WTC11 (cell line): ENCODE results near the gene DNAJC16. TPM values are rescaled to one million over a fixed set of nuclear protein-coding genes. Genes with fewer than 3 reads are reported as not detected.

Source experiments
- ATAC-seq: fragments of 200-7000 bp; cut with Tn5 transposase; 2 replicates; pipeline ENCODE4 v1.10.0; 2021; ENCODE audit warnings: mild to moderate bottlenecking, moderate library complexity
- CTCF ChIA-PET: fragments of 300-600 bp; sonication (Branson Sonifier 250); formaldehyde crosslinking; loops from one replicate; lab custom pipeline; 2021; ENCODE audit warnings: antibody characterized with exemption; lab: Charles Lee
- POLR2A ChIA-PET: fragments of 350-600 bp; sonication (Branson Sonifier 250); formaldehyde crosslinking; loops from one replicate; lab custom pipeline; 2021; ENCODE audit warnings: antibody characterized with exemption; lab: Charles Lee
- DNase-seq: peaks from one replicate; pipeline ENCODE4 v3.0.0; 2021; ENCODE audit warnings: low spot score
- H3K27ac Mint-ChIP-seq: 2 replicates; pipeline ENCODE4 v1.8.0; 2021; ENCODE audit warnings: mixed read lengths
- H3K27me3 Mint-ChIP-seq: 2 replicates; pipeline ENCODE4 v1.8.0; 2021; ENCODE audit warnings: low read depth, mild to moderate bottlenecking, moderate library complexity, mixed read lengths
- H3K36me3 Mint-ChIP-seq: 2 replicates; pipeline ENCODE4 v1.8.0; 2021; ENCODE audit warnings: mixed read lengths
- H3K4me1 Mint-ChIP-seq: 2 replicates; pipeline ENCODE4 v1.8.0; 2022; ENCODE audit warnings: mixed read lengths
- H3K4me3 Mint-ChIP-seq: 2 replicates; pipeline ENCODE4 v1.8.0; 2021; ENCODE audit warnings: mild to moderate bottlenecking, moderate library complexity, mixed read lengths
- H3K9me3 Mint-ChIP-seq: 2 replicates; pipeline ENCODE4 v1.8.0; 2021; ENCODE audit warnings: mixed read lengths
- ATF1 ChIP-seq: sonication (generic); formaldehyde crosslinking; IDR thresholded peaks from 2 replicates; pipeline ENCODE4 v1.8.1; 2023; ENCODE audit warnings: mild to moderate bottlenecking, moderate library complexity, missing genetic modification reagents
- CREB1 ChIP-seq: sonication (generic); formaldehyde crosslinking; IDR thresholded peaks from 2 replicates; pipeline ENCODE4 v1.8.0; 2023; ENCODE audit warnings: mild to moderate bottlenecking, missing genetic modification reagents
- ELF4 ChIP-seq: sonication (generic); formaldehyde crosslinking; IDR thresholded peaks from 2 replicates; pipeline ENCODE4 v1.8.1; 2022; ENCODE audit warnings: low read depth, mild to moderate bottlenecking, moderate library complexity, missing genetic modification reagents
- FOXP4 ChIP-seq: sonication (generic); formaldehyde crosslinking; IDR thresholded peaks from 2 replicates; pipeline ENCODE4 v1.8.0; 2022; ENCODE audit warnings: mild to moderate bottlenecking, missing genetic modification reagents
- GABPB1 ChIP-seq: sonication (generic); formaldehyde crosslinking; IDR thresholded peaks from 2 replicates; pipeline ENCODE4 v1.8.1; 2023; ENCODE audit warnings: mild to moderate bottlenecking, missing genetic modification reagents
- GRHL2 ChIP-seq: fragments of 250-450 bp; sonication (Bioruptor Pico); IDR thresholded peaks from 2 replicates; pipeline ENCODE4 v1.8.0; 2022; ENCODE audit warnings: mild to moderate bottlenecking, moderate library complexity; ENCODE audit not compliant: insufficient replicate concordance, severe bottlenecking
- JAZF1 ChIP-seq: fragments of 250-450 bp; sonication (Bioruptor Pico); IDR thresholded peaks from 2 replicates; pipeline ENCODE4 v1.9.0; 2021; ENCODE audit warnings: moderate library complexity, mild to moderate bottlenecking, inconsistent platforms
- NFE2L1 ChIP-seq: sonication (generic); formaldehyde crosslinking; IDR thresholded peaks from 2 replicates; pipeline ENCODE4 v1.8.1; 2023; ENCODE audit warnings: missing genetic modification reagents
- NFYB ChIP-seq: sonication (generic); formaldehyde crosslinking; conservative IDR thresholded peaks from 2 replicates; pipeline ENCODE4 v1.8.0; 2022; ENCODE audit warnings: low read depth, missing genetic modification reagents
- SMAD4 ChIP-seq: sonication (generic); formaldehyde crosslinking; IDR thresholded peaks from 2 replicates; pipeline ENCODE4 v1.8.0; 2022; ENCODE audit warnings: mild to moderate bottlenecking, missing genetic modification reagents
- TP53 ChIP-seq: sonication (generic); formaldehyde crosslinking; IDR thresholded peaks from 2 replicates; pipeline ENCODE4 v1.8.1; 2023; ENCODE audit warnings: mild to moderate bottlenecking, missing genetic modification reagents
- USF1 ChIP-seq: sonication (generic); formaldehyde crosslinking; IDR thresholded peaks from 2 replicates; pipeline ENCODE4 v1.8.0; 2022; ENCODE audit warnings: mild to moderate bottlenecking, missing genetic modification reagents
- ZNF317 ChIP-seq: sonication (generic); formaldehyde crosslinking; IDR thresholded peaks from 2 replicates; pipeline ENCODE4 v1.8.1; 2023; ENCODE audit warnings: low read depth, mild to moderate bottlenecking, moderate library complexity, missing genetic modification reagents, borderline replicate concordance
- ZNF423 ChIP-seq: fragments of 250-450 bp; sonication (Bioruptor Pico); IDR thresholded peaks from 2 replicates; pipeline ENCODE4 v2.1.2; 2022; ENCODE audit warnings: mild to moderate bottlenecking, moderate library complexity
- total RNA-seq: library from RNA; stranded (reverse); gene quantifications from 3 replicates; pipeline ENCODE4 v1.2.3, GENCODE V29; 2021
- TF ChIP-seq, protein P1 (sequence below): sonication (generic); formaldehyde crosslinking; IDR thresholded peaks from 2 replicates; pipeline ENCODE4 v1.8.0; 2023; ENCODE audit warnings: missing genetic modification reagents
- TF ChIP-seq, protein P2 (sequence below): sonication (generic); formaldehyde crosslinking; IDR thresholded peaks from 2 replicates; pipeline ENCODE4 v1.8.0; 2023; ENCODE audit warnings: missing genetic modification reagents, mild to moderate bottlenecking, borderline replicate concordance
- TF ChIP-seq, protein P3 (sequence below): fragments of 250-450 bp; sonication (Bioruptor Pico); IDR thresholded peaks from 2 replicates; pipeline ENCODE4 v1.8.0; 2021; ENCODE audit warnings: mild to moderate bottlenecking

DNAJC16 gene
- total RNA-seq, 1 experiment from 2014 or later = 16.4 TPM

GRCh38 chr1:15524283-15525049 lies 2.2 kb upstream of the DNAJC16 start (continued):
- peak; percentile 41; the same call in 1 of the 2 replicates for TF ChIP-seq GABPB1
- no peak for TF ChIP-seq USF1 (CRISPR knock-in tag)
- TF ChIP-seq, protein P1, sequence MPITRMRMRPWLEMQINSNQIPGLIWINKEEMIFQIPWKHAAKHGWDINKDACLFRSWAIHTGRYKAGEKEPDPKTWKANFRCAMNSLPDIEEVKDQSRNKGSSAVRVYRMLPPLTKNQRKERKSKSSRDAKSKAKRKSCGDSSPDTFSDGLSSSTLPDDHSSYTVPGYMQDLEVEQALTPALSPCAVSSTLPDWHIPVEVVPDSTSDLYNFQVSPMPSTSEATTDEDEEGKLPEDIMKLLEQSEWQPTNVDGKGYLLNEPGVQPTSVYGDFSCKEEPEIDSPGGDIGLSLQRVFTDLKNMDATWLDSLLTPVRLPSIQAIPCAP = no peak
- no peak for TF ChIP-seq TP53 (CRISPR knock-in tag)
- TF ChIP-seq, all 79 proteins: peak for 4

DNA sequence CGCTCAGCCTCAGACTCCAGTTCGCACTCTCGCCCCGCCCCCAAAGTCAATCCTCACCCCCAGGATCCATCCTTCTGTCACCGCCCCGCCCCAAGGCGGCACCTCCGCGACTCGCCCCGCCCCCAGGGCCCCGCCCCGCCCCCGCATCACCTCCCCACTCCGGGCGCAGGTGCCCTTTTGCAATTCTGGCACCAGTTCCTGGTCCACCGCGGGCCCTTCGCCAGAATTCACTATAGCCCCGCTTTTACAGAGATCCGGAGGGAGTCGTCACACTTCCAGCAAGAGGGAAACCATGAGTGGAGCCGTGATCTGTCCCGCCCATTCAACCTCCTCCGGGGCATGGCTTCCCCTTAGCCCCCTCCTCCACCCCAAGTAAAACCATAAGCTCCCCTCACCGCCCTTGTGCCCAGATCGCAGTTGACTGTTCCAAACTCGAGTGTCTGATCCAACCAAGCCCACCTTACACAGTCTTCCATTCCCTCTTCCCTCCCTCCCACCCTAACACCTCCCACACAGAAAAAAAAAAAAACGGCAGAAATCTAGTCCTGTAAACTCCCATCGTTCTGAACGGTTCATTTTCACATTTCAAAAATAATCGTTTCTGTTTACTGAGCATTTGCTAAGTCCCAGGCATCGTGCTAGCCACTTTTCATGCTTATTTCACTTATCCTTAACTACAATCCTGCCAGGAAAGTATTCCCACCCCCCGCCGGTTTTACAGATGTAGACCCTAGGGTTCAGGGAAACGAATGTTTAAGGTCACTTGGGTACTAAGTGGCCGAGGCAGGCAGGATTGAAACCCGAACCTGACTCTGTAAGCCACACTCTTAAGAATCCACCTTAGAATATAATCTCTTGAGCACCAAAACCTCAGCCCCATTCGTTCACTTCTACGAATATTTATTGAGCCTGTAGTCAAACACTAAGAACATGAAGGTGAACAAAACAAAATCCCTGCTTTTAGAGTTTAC lies 1.3 kb upstream of the DNAJC16 start:
- CTCF ChIA-PET = interaction anchor here (0.5 to 1.0 kb wide), 2 partner anchors 78 to 362 kb away, joined by 3 read pairs; no protein-coding TSS in a partner anchor
- H3K9me3 Mint-ChIP-seq = no peaks in the 10 kb centered on the region
- H3K4me1 Mint-ChIP-seq = peaks cover 39% of the 10 kb centered on the region
- H3K36me3 Mint-ChIP-seq = no peaks in the 10 kb centered on the region
- H3K27me3 Mint-ChIP-seq = no peaks in the 10 kb centered on the region
- ATAC-seq (peak; percentile 57), DNase-seq (peak; percentile 31)
- TF ChIP-seq, protein P2, sequence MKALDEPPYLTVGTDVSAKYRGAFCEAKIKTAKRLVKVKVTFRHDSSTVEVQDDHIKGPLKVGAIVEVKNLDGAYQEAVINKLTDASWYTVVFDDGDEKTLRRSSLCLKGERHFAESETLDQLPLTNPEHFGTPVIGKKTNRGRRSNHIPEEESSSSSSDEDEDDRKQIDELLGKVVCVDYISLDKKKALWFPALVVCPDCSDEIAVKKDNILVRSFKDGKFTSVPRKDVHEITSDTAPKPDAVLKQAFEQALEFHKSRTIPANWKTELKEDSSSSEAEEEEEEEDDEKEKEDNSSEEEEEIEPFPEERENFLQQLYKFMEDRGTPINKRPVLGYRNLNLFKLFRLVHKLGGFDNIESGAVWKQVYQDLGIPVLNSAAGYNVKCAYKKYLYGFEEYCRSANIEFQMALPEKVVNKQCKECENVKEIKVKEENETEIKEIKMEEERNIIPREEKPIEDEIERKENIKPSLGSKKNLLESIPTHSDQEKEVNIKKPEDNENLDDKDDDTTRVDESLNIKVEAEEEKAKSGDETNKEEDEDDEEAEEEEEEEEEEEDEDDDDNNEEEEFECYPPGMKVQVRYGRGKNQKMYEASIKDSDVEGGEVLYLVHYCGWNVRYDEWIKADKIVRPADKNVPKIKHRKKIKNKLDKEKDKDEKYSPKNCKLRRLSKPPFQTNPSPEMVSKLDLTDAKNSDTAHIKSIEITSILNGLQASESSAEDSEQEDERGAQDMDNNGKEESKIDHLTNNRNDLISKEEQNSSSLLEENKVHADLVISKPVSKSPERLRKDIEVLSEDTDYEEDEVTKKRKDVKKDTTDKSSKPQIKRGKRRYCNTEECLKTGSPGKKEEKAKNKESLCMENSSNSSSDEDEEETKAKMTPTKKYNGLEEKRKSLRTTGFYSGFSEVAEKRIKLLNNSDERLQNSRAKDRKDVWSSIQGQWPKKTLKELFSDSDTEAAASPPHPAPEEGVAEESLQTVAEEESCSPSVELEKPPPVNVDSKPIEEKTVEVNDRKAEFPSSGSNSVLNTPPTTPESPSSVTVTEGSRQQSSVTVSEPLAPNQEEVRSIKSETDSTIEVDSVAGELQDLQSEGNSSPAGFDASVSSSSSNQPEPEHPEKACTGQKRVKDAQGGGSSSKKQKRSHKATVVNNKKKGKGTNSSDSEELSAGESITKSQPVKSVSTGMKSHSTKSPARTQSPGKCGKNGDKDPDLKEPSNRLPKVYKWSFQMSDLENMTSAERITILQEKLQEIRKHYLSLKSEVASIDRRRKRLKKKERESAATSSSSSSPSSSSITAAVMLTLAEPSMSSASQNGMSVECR (CRISPR knock-in tag) = no peak
- no peak for TF ChIP-seq ATF1 (CRISPR knock-in tag)
- TF ChIP-seq ZNF317 (CRISPR knock-in tag) = no peak
- no peak for TF ChIP-seq ELF4 (CRISPR knock-in tag)
- TF ChIP-seq ZNF423 (CRISPR knock-in tag) = no peak
- no peak for TF ChIP-seq FOXP4
- TF ChIP-seq GRHL2 (CRISPR knock-in tag) = no peak
- TF ChIP-seq, protein P3, sequence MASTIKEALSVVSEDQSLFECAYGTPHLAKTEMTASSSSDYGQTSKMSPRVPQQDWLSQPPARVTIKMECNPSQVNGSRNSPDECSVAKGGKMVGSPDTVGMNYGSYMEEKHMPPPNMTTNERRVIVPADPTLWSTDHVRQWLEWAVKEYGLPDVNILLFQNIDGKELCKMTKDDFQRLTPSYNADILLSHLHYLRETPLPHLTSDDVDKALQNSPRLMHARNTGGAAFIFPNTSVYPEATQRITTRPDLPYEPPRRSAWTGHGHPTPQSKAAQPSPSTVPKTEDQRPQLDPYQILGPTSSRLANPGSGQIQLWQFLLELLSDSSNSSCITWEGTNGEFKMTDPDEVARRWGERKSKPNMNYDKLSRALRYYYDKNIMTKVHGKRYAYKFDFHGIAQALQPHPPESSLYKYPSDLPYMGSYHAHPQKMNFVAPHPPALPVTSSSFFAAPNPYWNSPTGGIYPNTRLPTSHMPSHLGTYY = no peak
- TF ChIP-seq NFYB (CRISPR knock-in tag) = no peak
- no peak for TF ChIP-seq CREB1 (CRISPR knock-in tag)
- no peak for TF ChIP-seq NFE2L1
- TF ChIP-seq JAZF1 (CRISPR knock-in tag) = no peak
- no peak for TF ChIP-seq SMAD4
- peak overlapping the region; percentile 94 for H3K4me3 Mint-ChIP-seq
- POLR2A ChIA-PET = interaction anchor here (0.6 kb wide), 1 partner anchor 384 kb away, joined by 3 read pairs; no protein-coding TSS in a partner anchor
- peak overlapping the region; percentile 98 for H3K27ac Mint-ChIP-seq
